Thyroid gland (tissue), 4 donors: ENCODE measurements around the gene PORCN. TPM values are rescaled to one million over a fixed set of nuclear protein-coding genes. Genes with fewer than 3 reads are reported as not detected.

ENCODE experiments used
- DNase-seq, 2 donors: peaks; one replicate each; pipeline ENCODE4 v3.0.0-alpha.2; 2019
- H3K27ac ChIP-seq, 3 donors: fragments of 200-600 bp; sonication (generic); 1 replicate in 2 of 3; 2 replicates in 1 of 3; pipeline ENCODE4 v1.5.1; 2016 to 2019; ENCODE audit warnings: mild to moderate bottlenecking in 1 of 3, moderate library complexity in 1 of 3
- H3K27me3 ChIP-seq: fragments of 200-600 bp; sonication (generic); one replicate; pipeline ENCODE4 v1.5.1; 2019
- H3K36me3 ChIP-seq, 2 donors: fragments of 200-600 bp; sonication (generic); one replicate each; pipeline ENCODE4 v1.5.1; 2016 to 2019
- H3K4me1 ChIP-seq, 2 donors: fragments of 200-600 bp; sonication (generic); one replicate each; pipeline ENCODE4 v1.5.1; 2017 to 2019
- H3K4me3 ChIP-seq, 3 donors: fragments of 200-600 bp; sonication (generic); replicated peaks in 1 of 3; 1 replicate in 2 of 3; 2 replicates in 1 of 3; pipeline ENCODE4 v1.5.1; 2016; ENCODE audit warnings: mild to moderate bottlenecking in 1 of 3
- H3K9me3 ChIP-seq: fragments of 200-600 bp; sonication (generic); one replicate; pipeline ENCODE4 v1.5.1; 2017
- CTCF ChIP-seq, 6 experiments: fragments of 200-600 bp in 3 of 6; fragments of 450-650 bp in 3 of 6; sonication (generic) in 3 of 6; IDR thresholded peaks; one replicate each; pipeline ENCODE4 v1.5.1; 2016 to 2019; ENCODE audit warnings: antibody characterized with exemption in 6 of 6, mild to moderate bottlenecking in 2 of 6, inconsistent platforms in 1 of 6, moderate library complexity in 1 of 6
- POLR2A ChIP-seq, 2 donors: fragments of 450-650 bp; IDR thresholded peaks; one replicate each; pipeline ENCODE4 v1.6.1; 2017; ENCODE audit warnings: antibody characterized with exemption in 2 of 2, mild to moderate bottlenecking in 2 of 2, moderate library complexity in 1 of 2
- WGBS, 2 donors: methylation state at CpG; one replicate each; pipeline ENCODE4 v1.1.5; 2017; 5-methylcytosine and 5-hydroxymethylcytosine counted together
- intact Hi-C: fragments of 100-400 bp; cut with DNase I; formaldehyde crosslinking; loops from one replicate; pipeline ENCODE4 v1.15.1; 2023
- total RNA-seq, 4 donors: library from RNA; depleted of rRNA; stranded (reverse); fragments of >200 nt; gene quantifications; one replicate each; pipeline ENCODE4 v1.2.3, GENCODE V29; 2016

Gene PORCN
- total RNA-seq, 4 donors from 2014 or later, result 14.5 to 36.4 (median 21.4) TPM

DNA sequence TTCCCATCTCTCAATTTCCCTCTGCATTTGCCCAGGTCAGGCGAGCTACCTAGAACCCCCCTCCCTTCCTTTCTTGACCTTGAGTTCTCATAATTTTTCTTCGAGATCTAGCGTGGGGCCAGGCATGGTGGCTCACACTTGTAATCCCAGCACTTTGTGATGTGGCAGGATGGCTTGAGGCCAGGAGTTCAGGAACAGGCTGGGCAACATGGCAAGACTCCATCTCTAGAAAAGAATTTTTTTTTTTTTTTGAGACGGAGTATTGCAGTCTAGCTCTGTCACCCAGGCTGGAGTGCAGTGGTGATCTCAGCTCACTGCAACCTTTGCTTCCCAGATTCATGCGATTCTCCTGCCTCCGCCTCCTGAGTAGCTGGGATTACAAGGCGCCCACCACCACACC, 4.5 kb upstream of the PORCN start:
- TF ChIP-seq CTCF (IDR thresholded peaks at IDR 0.05) (no peak), POLR2A (IDR thresholded peaks at IDR 0.05) (no peak)
- Histone ChIP-seq H3K36me3 (no peaks in the 10 kb centered on the region), H3K9me3 (no peaks in the 10 kb centered on the region), H3K27me3 (no peaks in the 10 kb centered on the region), H3K27ac (no peak overlapping the region), H3K4me1 (no peaks in the 10 kb centered on the region), H3K4me3 (no peak overlapping the region)
- 74 to 82% methylated on average over 7 of the region's 7 CpGs for WGBS, 2 donors
- intact Hi-C loops, result no loop called here
- DNase-seq, result peak in 1 of 2 donors; percentile 22

DNA sequence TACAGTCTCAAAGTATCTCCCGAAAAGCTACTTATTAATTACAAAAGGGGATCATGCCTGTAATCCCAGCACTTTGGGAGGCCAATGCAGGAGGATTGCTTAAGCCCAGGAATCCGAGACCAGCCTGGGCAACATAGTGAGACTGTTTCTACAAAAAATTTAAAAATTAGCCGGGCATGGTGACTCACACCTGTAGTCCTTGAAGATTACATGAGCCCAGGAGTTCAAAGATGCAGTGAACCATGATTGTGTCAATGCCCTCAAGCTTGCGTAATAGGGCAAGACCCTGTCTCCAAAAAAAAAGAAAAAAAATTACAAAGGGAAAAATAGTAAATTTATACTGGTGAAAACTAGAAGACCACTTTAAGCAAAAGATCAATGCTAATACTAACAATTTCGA, 3.3 kb upstream of the PORCN start:
- DNase-seq, result peak in 1 of 2 donors; percentile 5
- no peaks in the 10 kb centered on the region for H3K9me3 ChIP-seq
- no peak for TF ChIP-seq CTCF (IDR thresholded peaks at IDR 0.05)
- no peak for TF ChIP-seq POLR2A (IDR thresholded peaks at IDR 0.05)
- no peaks in the 10 kb centered on the region for H3K27me3 ChIP-seq
- H3K4me3 ChIP-seq, result no peak overlapping the region
- H3K27ac ChIP-seq, result no peak overlapping the region
- H3K4me1 ChIP-seq, result no peaks in the 10 kb centered on the region
- intact Hi-C loops, result no loop called here
- no peaks in the 10 kb centered on the region for H3K36me3 ChIP-seq
- 49 to 81% methylated on average over 5 of the region's 5 CpGs for whole genome bisulfite sequencing, 2 donors

DNA sequence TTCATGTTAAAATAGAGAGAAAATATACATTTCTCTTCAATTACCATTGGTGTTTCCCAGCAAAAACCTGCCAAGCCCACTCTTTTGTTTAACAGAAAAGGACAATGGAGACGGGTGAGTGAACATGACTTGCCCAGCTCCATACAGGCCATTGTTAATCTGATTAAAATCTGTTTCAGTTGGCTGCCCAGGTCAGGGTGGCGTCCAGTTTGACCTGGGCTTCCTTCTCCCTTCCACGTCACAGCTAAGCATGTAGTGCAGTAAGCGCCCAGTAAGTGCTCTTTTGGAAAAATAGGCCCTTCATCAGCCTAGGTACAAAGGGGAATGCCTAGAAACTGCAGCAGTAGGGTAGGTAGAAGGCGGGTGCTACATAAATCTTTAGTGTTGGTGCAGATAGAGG, 1.5 kb upstream of the PORCN start:
- H3K4me1 ChIP-seq, result no peaks in the 10 kb centered on the region
- WGBS, 2 donors, result 80 to 92% methylated on average over 5 of the region's 5 CpGs
- no peak for DNase-seq
- no peaks in the 10 kb centered on the region for H3K9me3 ChIP-seq
- H3K36me3 ChIP-seq, result no peaks in the 10 kb centered on the region
- H3K27me3 ChIP-seq, result no peaks in the 10 kb centered on the region
- TF ChIP-seq CTCF (IDR thresholded peaks at IDR 0.05), result no peak
- no peak for TF ChIP-seq POLR2A (IDR thresholded peaks at IDR 0.05)
- H3K4me3 ChIP-seq, result no peak overlapping the region
- H3K27ac ChIP-seq, result no peak overlapping the region
- intact Hi-C loops, result no loop called here

- H3K27ac ChIP-seq, result peak overlapping the region in 1 of 3 donors; percentile 70
- no peaks in the 10 kb centered on the region for H3K27me3 ChIP-seq
- H3K9me3 ChIP-seq, result no peaks in the 10 kb centered on the region
- DNase-seq, result no peak
- H3K36me3 ChIP-seq, result no peaks in the 10 kb centered on the region
- intact Hi-C loops, result no loop called here
- TF ChIP-seq POLR2A (IDR thresholded peaks at IDR 0.05), result no peak
- TF ChIP-seq CTCF (IDR thresholded peaks at IDR 0.05), result no peak
- peak overlapping the region; percentile 46 to 79 (median 66) for H3K4me3 ChIP-seq
- H3K4me1 ChIP-seq, result no peaks in the 10 kb centered on the region
- WGBS, 2 donors, result 0 to 20% methylated on average over 1 to 6 of the region's 16 CpGs
Observed at GRCh38 chrX:48509245-48509590, 426 bp downstream of the PORCN start.

- intact Hi-C loops, result no loop called here
Observed at GRCh38 chrX:48509619-48510018, 827 bp downstream of the PORCN start.

More at GRCh38 chrX:48509619-48510018, 827 bp downstream of the PORCN start:
- no peaks in the 10 kb centered on the region for H3K36me3 ChIP-seq
- no peak for DNase-seq
- no peak for TF ChIP-seq POLR2A (IDR thresholded peaks at IDR 0.05)
- TF ChIP-seq CTCF (IDR thresholded peaks at IDR 0.05), result no peak
- no peaks in the 10 kb centered on the region for H3K27me3 ChIP-seq
- 38 to 75% methylated on average over 6 of the region's 11 CpGs for WGBS, 2 donors
- no peaks in the 10 kb centered on the region for H3K4me1 ChIP-seq
- no peaks in the 10 kb centered on the region for H3K9me3 ChIP-seq
- peak overlapping the region in 1 of 3 donors; percentile 46 for H3K4me3 ChIP-seq
- no peak overlapping the region for H3K27ac ChIP-seq
